ENCODE data around the gene ADGRB3. TPM values are rescaled to one million over a fixed set of nuclear protein-coding genes. Genes with fewer than 3 reads are reported as not detected.
"Not testable (repeated sequence)": the region's sequence is repeated elsewhere in the genome, so short reads cannot be mapped to it uniquely, and the experiment has no call there.

ADGRB3 gene
- total RNA-seq, 2 donors from 2014 or later: not detected

DNA sequence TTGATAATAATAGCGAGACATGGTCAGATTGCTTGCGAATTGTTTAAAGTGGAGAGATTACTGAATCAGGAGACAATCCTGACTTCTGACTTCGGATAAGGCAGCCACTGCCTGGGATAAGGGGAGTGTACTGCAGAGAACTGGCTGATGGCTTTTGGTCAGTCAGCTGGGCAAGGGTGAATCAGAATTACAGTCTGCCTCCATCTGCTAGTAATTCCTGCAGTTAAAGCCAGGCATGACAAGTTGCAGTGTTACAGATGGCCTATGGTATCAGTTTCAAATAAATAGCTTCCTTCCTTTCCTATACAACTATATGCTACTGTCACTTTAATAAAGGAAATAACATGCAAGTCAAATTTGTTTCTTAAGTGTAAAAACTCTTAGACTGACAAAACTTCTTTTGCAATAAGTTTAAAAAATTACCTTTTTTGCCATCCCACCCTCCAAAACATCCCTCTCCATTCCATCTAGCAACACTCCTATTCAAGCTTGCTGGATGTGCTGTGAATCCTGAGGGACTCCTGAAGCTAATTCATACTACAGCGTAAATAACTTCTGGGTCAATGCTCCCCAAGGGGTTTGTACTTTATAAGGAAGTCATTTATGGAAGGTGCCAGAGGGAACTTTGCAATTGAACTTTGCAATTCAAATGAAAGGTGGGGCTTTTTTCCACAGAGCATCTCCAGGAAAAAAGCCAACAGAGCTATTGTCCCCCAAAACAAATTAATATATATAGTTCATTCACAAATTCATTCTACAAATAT lies 245.2 kb downstream of the ADGRB3 start:
- Mint-ChIP-seq H3K9me3 (peaks cover 11% of the 10 kb centered on the region), H3K4me3 (no peak overlapping the region), H3K27me3 (no peaks in the 10 kb centered on the region), H3K36me3 (no peaks in the 10 kb centered on the region), H3K4me1 (ENCODE audit: low read depth in 2 of 2) (no peaks in the 10 kb centered on the region), H3K27ac (no peak overlapping the region)
- DNase-seq (ENCODE audit: low spot score) (no peak), ATAC-seq (no peak)

DNA sequence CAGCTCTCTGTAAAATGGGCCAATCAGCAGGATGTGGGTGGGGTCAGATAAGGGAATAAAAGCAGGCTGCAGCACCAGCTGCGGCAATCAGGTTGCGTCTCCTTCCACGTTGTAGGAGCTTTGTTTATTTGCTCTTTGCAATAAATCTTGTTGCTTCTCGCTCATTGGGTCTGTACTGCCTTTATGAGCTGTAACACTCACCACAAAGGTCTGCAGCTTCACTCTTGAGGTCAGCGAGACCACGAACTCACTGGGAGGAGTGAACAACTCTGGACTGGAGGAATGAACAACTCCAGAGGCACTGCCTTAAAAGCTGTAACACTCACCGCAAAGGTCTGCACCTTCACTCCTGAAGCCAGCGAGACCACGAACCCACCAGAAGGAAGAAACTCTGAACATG lies 248.2 kb downstream of the ADGRB3 start:
- H3K9me3 Mint-ChIP-seq: peaks cover 15% of the 10 kb centered on the region
- ATAC-seq; H3K4me3 Mint-ChIP-seq; DNase-seq (ENCODE audit: low spot score); H3K27me3 Mint-ChIP-seq; H3K36me3 Mint-ChIP-seq; H3K4me1 Mint-ChIP-seq (ENCODE audit: low read depth in 2 of 2); H3K27ac Mint-ChIP-seq: not testable (repeated sequence)

GRCh38 chr6:68891419-68891818 lies 256.3 kb downstream of the ADGRB3 start:
- H3K9me3 Mint-ChIP-seq: peaks cover 6% of the 10 kb centered on the region
- ATAC-seq (no peak), DNase-seq (ENCODE audit: low spot score) (no peak)
- H3K27ac Mint-ChIP-seq: no peak overlapping the region
- H3K4me3 Mint-ChIP-seq: no peak overlapping the region
- H3K27me3 Mint-ChIP-seq: no peaks in the 10 kb centered on the region
- no peaks in the 10 kb centered on the region for H3K36me3 Mint-ChIP-seq
- no peaks in the 10 kb centered on the region for H3K4me1 Mint-ChIP-seq (ENCODE audit: low read depth in 2 of 2)

GRCh38 chr6:68892452-68892851 lies 257.4 kb downstream of the ADGRB3 start:
- Mint-ChIP-seq H3K4me3 (no peak overlapping the region), H3K27me3 (no peaks in the 10 kb centered on the region), H3K4me1 (ENCODE audit: low read depth in 2 of 2) (no peaks in the 10 kb centered on the region), H3K36me3 (no peaks in the 10 kb centered on the region), H3K9me3 (peaks cover 11% of the 10 kb centered on the region), H3K27ac (no peak overlapping the region)
- ATAC-seq (no peak), DNase-seq (ENCODE audit: low spot score) (no peak)

DNA sequence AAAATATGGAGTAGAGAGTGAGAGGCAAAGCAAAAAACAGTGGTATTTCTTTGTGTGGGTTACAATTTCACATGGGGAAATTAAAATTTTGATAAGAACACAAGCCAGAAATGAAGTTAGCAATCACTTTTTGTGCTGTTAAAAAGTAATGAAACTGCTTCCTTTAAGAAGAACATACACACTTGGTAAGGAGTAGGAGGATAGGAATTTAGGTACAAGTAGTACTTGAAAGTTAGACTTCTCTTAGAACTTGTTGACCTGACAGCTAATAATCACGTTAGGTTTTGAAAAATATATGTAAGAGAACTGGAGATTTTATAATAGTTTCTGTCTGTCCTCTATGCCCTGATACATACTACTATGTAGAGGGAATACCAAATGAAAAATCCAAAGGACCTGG lies 260.8 kb downstream of the ADGRB3 start:
- no peaks in the 10 kb centered on the region for H3K27me3 Mint-ChIP-seq
- no peak for DNase-seq (ENCODE audit: low spot score)
- H3K4me3 Mint-ChIP-seq: no peak overlapping the region
- ATAC-seq: no peak
- no peaks in the 10 kb centered on the region for H3K4me1 Mint-ChIP-seq (ENCODE audit: low read depth in 2 of 2)
- H3K36me3 Mint-ChIP-seq: no peaks in the 10 kb centered on the region
- H3K27ac Mint-ChIP-seq: no peak overlapping the region
- peaks cover 5% of the 10 kb centered on the region for H3K9me3 Mint-ChIP-seq

DNA sequence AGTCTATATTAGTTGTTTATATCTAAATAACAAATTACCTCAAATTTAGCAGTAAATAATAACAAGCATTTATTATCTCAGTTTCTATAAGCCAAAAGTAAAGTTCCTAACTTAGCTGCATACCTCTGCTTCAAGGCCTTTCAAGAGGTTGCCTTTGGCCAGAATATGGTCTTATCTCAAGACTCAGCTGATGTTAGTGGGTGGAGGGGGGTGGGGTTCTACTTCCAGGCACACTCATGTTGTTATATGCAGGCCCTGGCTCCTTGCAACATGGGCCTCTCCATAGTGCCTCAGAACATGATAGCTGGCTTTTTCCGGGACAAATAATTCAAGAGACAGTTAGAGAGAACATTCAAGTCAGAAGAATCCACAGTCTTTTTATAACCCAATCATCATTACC lies 266.0 kb downstream of the ADGRB3 start:
- Mint-ChIP-seq H3K27me3 (no peaks in the 10 kb centered on the region), H3K4me1 (ENCODE audit: low read depth in 2 of 2) (no peaks in the 10 kb centered on the region), H3K9me3 (peaks cover 5% of the 10 kb centered on the region), H3K36me3 (no peaks in the 10 kb centered on the region), H3K27ac (no peak overlapping the region), H3K4me3 (no peak overlapping the region)
- DNase-seq (ENCODE audit: low spot score): no peak
- no peak for ATAC-seq

GRCh38 chr6:68911334-68911733 lies 276.3 kb downstream of the ADGRB3 start:
- H3K27ac Mint-ChIP-seq: no peak overlapping the region
- no peak for ATAC-seq
- H3K4me1 Mint-ChIP-seq (ENCODE audit: low read depth in 2 of 2): no peaks in the 10 kb centered on the region
- no peaks in the 10 kb centered on the region for H3K27me3 Mint-ChIP-seq
- peaks cover 4% of the 10 kb centered on the region for H3K9me3 Mint-ChIP-seq
- no peak overlapping the region for H3K4me3 Mint-ChIP-seq
- no peak for DNase-seq (ENCODE audit: low spot score)
- H3K36me3 Mint-ChIP-seq: no peaks in the 10 kb centered on the region

- Mint-ChIP-seq H3K27me3 (no peaks in the 10 kb centered on the region), H3K27ac (no peak overlapping the region), H3K4me3 (no peak overlapping the region), H3K9me3 (peaks cover 7% of the 10 kb centered on the region), H3K36me3 (no peaks in the 10 kb centered on the region), H3K4me1 (ENCODE audit: low read depth in 2 of 2) (no peaks in the 10 kb centered on the region)
- DNase-seq (ENCODE audit: low spot score) (no peak), ATAC-seq (no peak)
Observed at GRCh38 chr6:68911811-68912210, 276.7 kb downstream of the ADGRB3 start.

- not testable (repeated sequence) for H3K9me3 Mint-ChIP-seq; H3K4me1 Mint-ChIP-seq (ENCODE audit: low read depth in 2 of 2); DNase-seq (ENCODE audit: low spot score); H3K27me3 Mint-ChIP-seq; ATAC-seq; H3K36me3 Mint-ChIP-seq; H3K27ac Mint-ChIP-seq; H3K4me3 Mint-ChIP-seq
Observed at GRCh38 chr6:68912805-68913204, 277.7 kb downstream of the ADGRB3 start.

DNA sequence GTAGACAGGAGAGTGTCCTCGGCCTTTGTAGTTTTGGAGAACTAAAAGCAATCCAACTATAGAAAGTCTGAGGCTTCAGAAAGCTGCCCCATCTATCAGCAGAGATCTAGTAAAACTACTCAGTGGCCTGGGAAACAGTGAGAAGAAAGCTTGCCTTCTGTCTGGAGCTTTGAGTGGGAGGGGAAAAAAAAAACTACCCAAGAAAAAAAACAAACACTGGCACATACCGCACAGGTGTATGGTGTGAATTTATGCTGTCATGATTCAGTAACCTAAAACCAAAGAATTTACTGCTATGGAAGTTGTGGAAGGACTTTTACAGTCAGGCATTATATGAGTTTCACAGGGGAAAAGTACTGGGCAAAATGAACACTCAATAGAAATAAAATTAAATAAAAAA lies 280.5 kb downstream of the ADGRB3 start:
- H3K4me3 Mint-ChIP-seq: no peak overlapping the region
- no peaks in the 10 kb centered on the region for H3K27me3 Mint-ChIP-seq
- peaks cover 12% of the 10 kb centered on the region for H3K9me3 Mint-ChIP-seq
- H3K36me3 Mint-ChIP-seq: peaks cover 6% of the 10 kb centered on the region
- H3K4me1 Mint-ChIP-seq (ENCODE audit: low read depth in 2 of 2): no peaks in the 10 kb centered on the region
- ATAC-seq: no peak
- no peak for DNase-seq (ENCODE audit: low spot score)
- no peak overlapping the region for H3K27ac Mint-ChIP-seq

GRCh38 chr6:68919537-68919936 lies 284.5 kb downstream of the ADGRB3 start:
- Mint-ChIP-seq H3K9me3 (peaks cover 12% of the 10 kb centered on the region), H3K4me1 (ENCODE audit: low read depth in 2 of 2) (no peaks in the 10 kb centered on the region), H3K4me3 (no peak overlapping the region), H3K27ac (no peak overlapping the region), H3K36me3 (peaks cover 6% of the 10 kb centered on the region), H3K27me3 (no peaks in the 10 kb centered on the region)
- no peak for DNase-seq (ENCODE audit: low spot score)
- ATAC-seq: no peak

- ATAC-seq: no peak
- Mint-ChIP-seq H3K4me1 (ENCODE audit: low read depth in 2 of 2) (no peaks in the 10 kb centered on the region), H3K4me3 (no peak overlapping the region)
Observed at GRCh38 chr6:68941345-68941744, 306.3 kb downstream of the ADGRB3 start.

GRCh38 chr6:68947721-68948120 lies 312.6 kb downstream of the ADGRB3 start:
- Mint-ChIP-seq H3K4me1 (ENCODE audit: low read depth in 2 of 2) (no peaks in the 10 kb centered on the region), H3K27me3 (no peaks in the 10 kb centered on the region), H3K36me3 (no peaks in the 10 kb centered on the region), H3K9me3 (no peaks in the 10 kb centered on the region), H3K4me3 (no peak overlapping the region), H3K27ac (no peak overlapping the region)
- DNase-seq (ENCODE audit: low spot score) (no peak), ATAC-seq (no peak)

More at GRCh38 chr6:68941345-68941744, 306.3 kb downstream of the ADGRB3 start:
- no peaks in the 10 kb centered on the region for H3K36me3 Mint-ChIP-seq
- no peak overlapping the region for H3K27ac Mint-ChIP-seq
- no peak for DNase-seq (ENCODE audit: low spot score)
- no peaks in the 10 kb centered on the region for H3K27me3 Mint-ChIP-seq
- no peaks in the 10 kb centered on the region for H3K9me3 Mint-ChIP-seq

DNA sequence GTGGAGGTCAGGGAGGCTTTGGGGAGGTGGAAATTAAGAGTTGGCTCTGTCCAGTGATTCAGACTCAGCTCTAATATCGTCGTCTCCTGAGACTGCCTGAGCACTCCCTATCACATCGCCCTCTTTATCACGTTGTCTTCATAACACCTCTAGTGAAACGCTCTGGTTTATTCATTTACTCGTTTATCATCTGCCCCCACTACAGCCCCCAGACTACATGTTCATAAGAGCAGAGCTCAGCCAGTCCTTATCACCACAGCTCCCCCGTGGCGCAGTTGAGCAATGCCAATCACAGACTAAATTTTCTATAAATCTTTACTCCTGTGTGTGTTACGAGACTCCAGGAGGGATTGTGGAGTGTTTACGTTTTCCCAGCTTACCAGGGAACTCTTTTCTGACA lies 316.2 kb downstream of the ADGRB3 start:
- Mint-ChIP-seq H3K27me3 (no peaks in the 10 kb centered on the region), H3K36me3 (no peaks in the 10 kb centered on the region), H3K4me3 (no peak overlapping the region), H3K27ac (no peak overlapping the region), H3K4me1 (ENCODE audit: low read depth in 2 of 2) (no peaks in the 10 kb centered on the region), H3K9me3 (no peaks in the 10 kb centered on the region)
- DNase-seq (ENCODE audit: low spot score) (no peak), ATAC-seq (no peak)

GRCh38 chr6:68958327-68958726 lies 323.2 kb downstream of the ADGRB3 start:
- H3K4me3 Mint-ChIP-seq: no peak overlapping the region
- DNase-seq (ENCODE audit: low spot score): no peak
- ATAC-seq: no peak
- no peaks in the 10 kb centered on the region for H3K27me3 Mint-ChIP-seq
- no peaks in the 10 kb centered on the region for H3K36me3 Mint-ChIP-seq
- H3K9me3 Mint-ChIP-seq: no peaks in the 10 kb centered on the region
- H3K4me1 Mint-ChIP-seq (ENCODE audit: low read depth in 2 of 2): no peaks in the 10 kb centered on the region
- no peak overlapping the region for H3K27ac Mint-ChIP-seq

All from natural killer cell treated with Interleukin-12 subunit alpha and Interleukin-12 subunit beta and Interleukin-15 and Interleukin-18, amount 100 ng/mL, for 72 hours (primary cell).